Activated CD8-positive, alpha-beta memory T cell treated with anti-CD3 and anti-CD28 coated beads for 24 hours (primary cell): ENCODE results near the gene TNFRSF9.

Experiments used
- DNase-seq: peaks from one replicate; pipeline ENCODE4 v3.0.0-alpha.2; 2020

Gene TNFRSF9

DNA sequence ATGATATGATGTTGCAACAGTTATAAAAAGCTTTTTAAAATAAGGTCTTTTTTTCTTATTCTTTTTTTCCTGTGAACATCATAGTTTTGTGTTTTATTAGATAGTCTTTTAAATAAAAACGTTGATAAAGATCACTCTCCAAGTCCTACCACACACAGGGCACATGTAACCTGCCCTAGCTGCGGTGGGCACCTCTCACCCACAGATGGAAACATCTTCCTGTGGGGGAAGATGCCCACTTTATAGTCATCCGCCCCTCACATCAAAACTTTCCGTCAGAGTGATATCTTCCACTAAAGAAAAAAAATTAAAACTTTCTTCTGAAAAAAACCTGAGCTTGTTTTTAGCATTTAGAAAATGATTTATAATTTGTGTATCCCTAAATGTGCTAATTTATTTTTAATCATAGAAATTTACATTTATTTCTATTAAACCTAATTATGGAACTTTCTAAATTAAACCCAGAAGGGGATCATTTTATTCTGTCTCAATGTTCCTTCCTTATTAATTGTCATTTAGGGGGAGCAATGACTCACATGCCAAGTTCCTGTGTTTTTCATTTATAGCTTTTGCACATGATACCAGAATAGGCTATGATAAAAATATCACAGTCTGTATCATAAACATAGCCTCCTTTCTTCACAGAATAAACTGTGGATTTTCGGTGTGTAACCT, 24.7 kb downstream of the TNFRSF9 start:
- peak; percentile 72 for DNase-seq

DNA sequence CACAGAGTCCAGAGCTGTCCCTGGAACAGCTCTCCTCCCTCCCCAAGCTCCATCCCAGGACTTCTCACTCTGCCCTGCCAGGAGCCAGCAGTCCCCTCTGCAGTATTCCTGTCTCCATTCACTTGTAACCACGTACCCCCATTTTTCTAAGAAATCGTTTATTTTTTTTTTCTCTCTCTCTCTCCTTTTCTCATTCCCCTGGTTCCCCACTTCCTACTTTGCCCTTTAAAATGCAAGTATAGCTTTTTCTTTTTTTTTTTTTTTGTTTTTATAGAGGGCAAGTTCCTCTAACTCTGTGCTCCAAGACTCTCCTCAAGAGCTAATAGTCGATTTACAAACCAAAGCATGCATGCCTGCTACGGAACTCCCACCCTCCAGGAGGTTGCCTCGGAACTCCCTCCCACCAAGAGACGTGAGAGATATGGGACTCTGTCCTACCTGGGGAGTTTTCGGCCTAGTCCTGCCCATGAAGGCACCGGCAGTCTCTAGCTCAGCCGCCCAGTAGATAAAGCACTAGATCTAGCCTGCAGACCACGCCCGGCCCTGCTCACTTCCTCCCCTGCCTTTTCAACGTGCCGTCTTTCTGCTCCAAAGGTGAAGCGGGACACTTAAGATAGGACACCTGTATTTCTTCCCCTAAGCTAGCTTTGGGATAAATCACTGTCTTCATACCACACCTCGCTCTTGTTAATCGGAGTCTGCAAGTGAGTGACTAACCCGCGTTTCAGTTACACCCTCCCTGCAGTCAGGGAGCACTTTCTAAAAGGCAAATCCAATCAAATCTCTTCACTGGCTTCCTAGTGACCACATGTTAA, 27.7 kb downstream of the TNFRSF9 start:
- peak; percentile 63 for DNase-seq

- no peak for DNase-seq
Measured at GRCh38 chr1:7912145-7912544, 28.5 kb downstream of the TNFRSF9 start.

- peak; percentile 21 for DNase-seq
Measured at GRCh38 chr1:7905262-7905661, 35.4 kb downstream of the TNFRSF9 start.

- peak; percentile 83 for DNase-seq
Measured at GRCh38 chr1:7902478-7903085, 38.1 kb downstream of the TNFRSF9 start.

- peak; percentile 54 for DNase-seq
Measured at GRCh38 chr1:7899741-7900140, 40.9 kb downstream of the TNFRSF9 start.

DNA sequence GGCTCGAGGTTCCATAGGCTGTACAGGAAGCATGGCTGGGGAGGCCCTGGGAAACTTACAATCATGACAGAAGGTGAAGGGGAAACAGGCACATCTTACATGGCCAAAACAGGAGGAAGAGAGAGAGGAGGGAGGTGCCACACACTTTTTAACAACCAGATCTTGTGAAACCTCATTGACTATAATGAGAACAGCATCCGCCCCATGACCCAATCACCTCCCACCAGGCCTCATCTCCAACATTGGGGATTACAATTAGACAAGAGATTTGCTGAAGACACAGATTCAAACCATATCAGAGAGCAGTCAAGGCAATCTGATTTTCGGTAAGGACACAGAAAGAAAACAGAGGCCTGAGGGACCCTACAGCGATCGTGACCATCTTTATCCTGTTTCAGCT, 41.7 kb downstream of the TNFRSF9 start:
- DNase-seq, result no peak

- DNase-seq, result no peak
Measured at GRCh38 chr1:7896994-7897393, 43.6 kb downstream of the TNFRSF9 start.

DNA sequence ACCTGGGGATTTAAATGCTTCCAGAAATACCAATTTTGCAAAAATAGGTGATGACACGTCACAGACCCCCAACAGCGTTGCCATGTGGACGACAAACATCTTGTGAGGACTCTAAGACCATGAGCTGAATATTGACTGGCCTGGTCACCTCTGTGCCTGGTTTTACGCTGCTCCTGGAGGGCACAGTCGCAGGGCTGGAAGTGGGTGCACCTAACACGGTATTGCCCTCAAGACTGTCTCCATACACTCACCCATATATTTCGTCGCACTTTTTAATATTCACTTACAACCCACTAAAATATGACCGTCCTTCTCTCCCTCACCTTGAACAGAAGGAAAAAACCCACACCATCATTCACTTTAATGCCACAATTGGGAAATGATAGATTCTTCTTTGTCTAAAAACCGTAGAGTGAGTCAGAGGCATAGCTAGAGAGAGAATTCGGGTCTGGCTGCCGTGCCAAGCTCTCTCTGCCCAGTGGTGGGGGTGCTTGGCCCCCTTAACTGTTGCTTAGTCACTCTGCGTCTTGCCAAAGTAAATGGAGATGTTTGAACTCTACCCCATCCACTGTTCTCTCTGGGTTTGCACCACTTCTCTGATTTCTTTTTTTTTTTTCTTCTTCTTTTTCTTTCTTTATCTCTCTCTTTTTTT, 47.0 kb downstream of the TNFRSF9 start:
- no peak for DNase-seq

GRCh38 chr1:7891804-7892203, 48.8 kb downstream of the TNFRSF9 start:
- DNase-seq, result no peak

DNA sequence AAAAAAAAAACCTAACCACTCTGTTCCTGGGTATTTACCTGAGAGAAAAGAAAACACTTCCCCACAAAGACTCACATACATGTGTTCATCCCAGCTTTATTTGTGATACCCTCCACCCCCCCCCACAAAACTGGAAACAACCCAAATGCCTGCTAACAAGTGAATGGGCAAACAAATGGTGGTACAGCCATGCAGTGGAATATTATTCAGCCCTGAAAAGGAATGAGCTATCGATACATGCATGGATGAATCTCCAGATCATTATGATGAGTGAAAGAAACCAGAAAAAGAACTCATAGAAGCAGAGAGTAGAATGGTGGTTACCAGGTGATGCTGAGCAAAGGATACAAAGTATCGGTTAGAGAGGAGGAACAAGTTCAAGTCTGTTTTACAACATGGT, 49.8 kb downstream of the TNFRSF9 start:
- DNase-seq, result no peak

GRCh38 chr1:7888248-7889081, 52.2 kb downstream of the TNFRSF9 start:
- no peak for DNase-seq

GRCh38 chr1:7886405-7886745, 54.3 kb downstream of the TNFRSF9 start:
- no peak for DNase-seq

- no peak for DNase-seq
Measured at GRCh38 chr1:7885513-7886404, 54.9 kb downstream of the TNFRSF9 start.

DNA sequence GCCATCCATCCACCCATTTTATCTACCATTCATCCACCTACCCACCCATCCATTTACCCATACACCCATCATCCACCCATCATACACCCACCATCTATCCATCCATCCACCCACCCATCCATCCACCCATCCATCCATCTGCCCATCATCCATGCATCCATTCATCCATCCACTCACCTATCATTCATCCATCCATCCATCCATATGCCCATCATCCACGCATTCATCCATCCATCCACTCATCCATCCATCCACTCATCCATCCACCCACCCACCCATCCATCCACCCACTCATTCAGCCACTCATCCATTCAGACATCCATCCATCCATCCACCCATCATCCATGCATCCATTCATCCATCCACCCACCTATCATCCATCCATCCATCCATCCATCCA, 55.9 kb downstream of the TNFRSF9 start:
- DNase-seq, result no peak

DNA sequence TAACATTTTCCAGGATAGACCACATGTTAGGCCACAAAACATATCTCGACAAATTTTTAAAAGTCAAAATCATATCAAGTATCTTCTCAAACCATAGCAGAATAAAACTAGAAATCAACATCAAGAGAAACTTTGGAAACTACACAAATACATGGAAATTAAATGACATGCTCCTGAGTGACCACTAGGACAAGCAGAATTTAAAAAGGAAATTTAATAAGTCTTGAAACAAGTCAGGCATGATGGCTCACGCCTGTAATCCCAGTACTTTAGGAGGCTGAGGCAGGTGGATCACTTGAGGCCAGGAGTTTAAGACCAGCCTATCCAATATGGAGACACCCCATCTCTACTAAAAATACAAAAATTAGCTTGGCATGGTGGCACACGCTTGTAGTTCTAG, 61.4 kb downstream of the TNFRSF9 start:
- DNase-seq, result no peak

- DNase-seq, result no peak
Measured at GRCh38 chr1:7878027-7878426, 62.6 kb downstream of the TNFRSF9 start.

- no peak for DNase-seq
Measured at GRCh38 chr1:7873801-7874795, 66.5 kb downstream of the TNFRSF9 start.

DNA sequence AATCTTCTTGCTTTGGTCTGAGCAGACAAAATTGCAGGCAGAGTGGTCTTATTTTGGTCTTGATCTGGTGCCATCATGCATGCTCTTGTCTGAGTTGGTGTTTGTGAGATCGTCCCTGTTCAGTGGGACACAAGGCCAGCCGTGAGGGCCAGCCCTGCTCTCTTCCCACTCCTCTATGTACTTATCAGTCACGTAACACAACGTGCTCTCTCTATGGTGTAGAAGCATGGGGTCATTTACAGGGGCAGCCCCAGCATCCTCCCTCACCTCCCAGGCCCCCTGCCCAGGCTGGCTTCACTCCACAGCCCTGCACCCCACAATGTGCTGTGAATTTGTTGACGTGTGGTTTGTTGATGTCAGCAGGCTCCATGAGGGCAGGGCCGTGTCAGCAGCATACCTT, 69.5 kb downstream of the TNFRSF9 start:
- no peak for DNase-seq
